ENCODE measurements around the gene ANXA1.
A peak's percentile ranks its signal among the peaks of the same experiment; 100 is the strongest.

The ANXA1 gene

DNA sequence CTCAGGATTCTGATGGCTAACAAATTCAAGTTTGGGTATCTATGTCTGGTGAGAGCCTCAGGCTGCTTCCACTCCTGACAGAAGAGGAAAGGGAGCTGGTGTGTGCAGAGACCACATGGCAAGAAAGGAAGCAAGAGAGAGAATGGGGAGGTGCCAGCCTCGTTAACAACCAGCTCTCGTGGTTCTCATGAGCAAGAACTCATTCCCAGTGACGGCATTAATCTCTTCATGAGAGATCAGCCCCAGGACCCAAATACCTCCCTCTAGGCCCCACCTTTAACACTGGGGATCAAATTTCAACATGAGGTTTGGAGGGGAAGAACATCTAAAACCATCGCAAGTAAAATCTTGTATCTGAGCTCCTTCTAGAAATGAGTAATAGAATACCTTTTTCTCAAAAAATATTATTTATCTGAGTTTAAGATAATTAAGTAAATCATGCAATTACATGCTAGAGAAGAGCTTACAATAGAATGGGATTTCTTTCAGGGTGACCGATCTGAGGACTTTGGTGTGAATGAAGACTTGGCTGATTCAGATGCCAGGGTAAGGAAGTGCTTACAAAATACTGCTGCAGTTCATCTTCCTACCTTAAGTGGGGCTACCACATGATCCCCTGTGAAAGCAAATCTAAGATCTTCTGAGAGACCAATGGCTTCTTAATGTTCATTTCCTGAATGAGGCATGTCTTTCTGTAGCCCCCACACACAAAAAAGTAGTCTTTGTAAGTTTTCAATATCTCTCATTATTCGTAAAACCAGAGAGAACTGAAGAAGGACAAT lies 11.5 kb downstream of the ANXA1 start:
- Histone ChIP-seq H3K27ac (no peak overlapping the region), H3K36me3 (replicated peaks) (peaks cover 89% of the 10 kb centered on the region), H3K4me3 (ENCODE audit: low read depth, low read length) (no peak overlapping the region), H3K27me3 (replicated peaks) (no peaks in the 10 kb centered on the region)
- in situ Hi-C loops (cut with HindIII; ENCODE audit: low pct_ligation_motif_present, low sequenced_read_pairs), result loop anchor here (25.0 kb wide), 1 partner anchor 301 kb away; no protein-coding TSS in a partner anchor
- TF ChIP-seq, protein P1, sequence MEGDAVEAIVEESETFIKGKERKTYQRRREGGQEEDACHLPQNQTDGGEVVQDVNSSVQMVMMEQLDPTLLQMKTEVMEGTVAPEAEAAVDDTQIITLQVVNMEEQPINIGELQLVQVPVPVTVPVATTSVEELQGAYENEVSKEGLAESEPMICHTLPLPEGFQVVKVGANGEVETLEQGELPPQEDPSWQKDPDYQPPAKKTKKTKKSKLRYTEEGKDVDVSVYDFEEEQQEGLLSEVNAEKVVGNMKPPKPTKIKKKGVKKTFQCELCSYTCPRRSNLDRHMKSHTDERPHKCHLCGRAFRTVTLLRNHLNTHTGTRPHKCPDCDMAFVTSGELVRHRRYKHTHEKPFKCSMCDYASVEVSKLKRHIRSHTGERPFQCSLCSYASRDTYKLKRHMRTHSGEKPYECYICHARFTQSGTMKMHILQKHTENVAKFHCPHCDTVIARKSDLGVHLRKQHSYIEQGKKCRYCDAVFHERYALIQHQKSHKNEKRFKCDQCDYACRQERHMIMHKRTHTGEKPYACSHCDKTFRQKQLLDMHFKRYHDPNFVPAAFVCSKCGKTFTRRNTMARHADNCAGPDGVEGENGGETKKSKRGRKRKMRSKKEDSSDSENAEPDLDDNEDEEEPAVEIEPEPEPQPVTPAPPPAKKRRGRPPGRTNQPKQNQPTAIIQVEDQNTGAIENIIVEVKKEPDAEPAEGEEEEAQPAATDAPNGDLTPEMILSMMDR (IDR thresholded peaks at IDR 0.05; ENCODE audit: low read depth, low read length, missing control alignments), result peak; percentile 7
- no peak for DNase-seq

DNA sequence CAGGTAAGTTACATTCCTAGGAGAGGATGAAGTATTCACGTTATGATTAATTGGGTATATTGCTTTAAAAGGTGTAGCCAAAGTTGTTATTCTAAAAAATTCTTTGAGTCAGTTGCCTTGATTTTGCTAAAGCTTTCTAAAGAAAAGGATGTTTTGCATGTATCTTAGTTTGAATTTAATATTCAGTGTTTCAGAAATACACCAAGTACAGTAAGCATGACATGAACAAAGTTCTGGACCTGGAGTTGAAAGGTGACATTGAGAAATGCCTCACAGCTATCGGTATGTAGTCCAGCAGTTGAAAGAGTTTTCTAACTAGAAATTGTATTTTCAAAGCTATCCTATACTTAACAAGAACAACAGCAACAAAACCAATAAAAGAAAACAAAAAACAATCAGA lies 14.2 kb downstream of the ANXA1 start:
- Histone ChIP-seq H3K36me3 (replicated peaks) (peaks cover 86% of the 10 kb centered on the region), H3K27me3 (replicated peaks) (no peaks in the 10 kb centered on the region), H3K4me3 (ENCODE audit: low read depth, low read length) (no peak overlapping the region), H3K27ac (no peak overlapping the region)
- in situ Hi-C loops (cut with HindIII; ENCODE audit: low pct_ligation_motif_present, low sequenced_read_pairs), result loop anchor here (25.0 kb wide), 1 partner anchor 304 kb away; no protein-coding TSS in a partner anchor
- DNase-seq, result no peak
- TF ChIP-seq, protein P1 (IDR thresholded peaks at IDR 0.05; ENCODE audit: low read depth, low read length, missing control alignments), result no peak

DNA sequence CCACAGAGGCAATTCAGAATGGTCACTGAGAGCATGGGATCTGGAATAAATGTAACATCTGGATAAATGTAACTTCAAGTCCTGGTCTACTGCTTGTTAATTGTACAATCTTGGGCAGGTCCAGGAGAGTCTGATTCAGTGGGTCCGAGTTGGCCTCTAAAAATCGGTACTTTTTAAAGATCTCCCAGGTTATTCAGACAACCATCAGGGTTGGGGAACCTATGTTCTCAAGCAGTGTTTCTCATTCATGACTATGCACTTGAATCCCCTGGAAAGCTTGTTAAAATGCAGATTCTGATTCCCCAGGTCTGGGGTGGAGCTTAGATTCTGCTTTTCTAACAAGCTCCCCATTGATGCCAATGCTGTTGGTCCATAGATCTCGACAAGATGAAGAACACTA lies 14.8 kb downstream of the ANXA1 start:
- H3K4me3 ChIP-seq (ENCODE audit: low read depth, low read length), result no peak overlapping the region
- H3K36me3 ChIP-seq (replicated peaks), result peaks cover 86% of the 10 kb centered on the region
- in situ Hi-C loops (cut with HindIII; ENCODE audit: low pct_ligation_motif_present, low sequenced_read_pairs), result loop anchor here (25.0 kb wide), 1 partner anchor 304 kb away; no protein-coding TSS in a partner anchor
- TF ChIP-seq, protein P1 (IDR thresholded peaks at IDR 0.05; ENCODE audit: low read depth, low read length, missing control alignments), result no peak
- no peak for DNase-seq
- no peak overlapping the region for H3K27ac ChIP-seq
- H3K27me3 ChIP-seq (replicated peaks), result no peaks in the 10 kb centered on the region

DNA sequence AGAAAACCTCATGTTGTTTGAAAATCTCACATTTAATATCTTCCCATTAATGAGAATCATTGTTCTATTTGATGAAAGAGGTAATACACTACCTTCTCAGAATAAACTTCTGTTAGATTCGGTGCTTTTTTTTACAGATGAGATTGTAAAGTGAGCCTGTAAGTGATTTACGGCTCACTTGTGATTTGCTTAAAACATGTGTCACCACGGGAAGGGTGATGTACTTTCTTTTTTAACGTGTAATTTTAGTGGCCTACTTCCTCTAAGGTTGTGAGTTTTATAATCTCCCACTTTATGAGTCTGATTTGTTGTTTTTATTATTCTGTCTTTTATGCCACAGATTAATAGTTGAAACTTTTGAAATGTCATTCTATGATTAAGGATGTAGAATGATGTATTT lies 15.9 kb downstream of the ANXA1 start:
- TF ChIP-seq, protein P1 (IDR thresholded peaks at IDR 0.05; ENCODE audit: low read depth, low read length, missing control alignments), result no peak
- Histone ChIP-seq H3K36me3 (replicated peaks) (peaks cover 80% of the 10 kb centered on the region), H3K4me3 (ENCODE audit: low read depth, low read length) (no peak overlapping the region), H3K27ac (no peak overlapping the region), H3K27me3 (replicated peaks) (no peaks in the 10 kb centered on the region)
- in situ Hi-C loops (cut with HindIII; ENCODE audit: low pct_ligation_motif_present, low sequenced_read_pairs), result loop anchor here (25.0 kb wide), 1 partner anchor 305 kb away; no protein-coding TSS in a partner anchor
- DNase-seq, result no peak

DNA sequence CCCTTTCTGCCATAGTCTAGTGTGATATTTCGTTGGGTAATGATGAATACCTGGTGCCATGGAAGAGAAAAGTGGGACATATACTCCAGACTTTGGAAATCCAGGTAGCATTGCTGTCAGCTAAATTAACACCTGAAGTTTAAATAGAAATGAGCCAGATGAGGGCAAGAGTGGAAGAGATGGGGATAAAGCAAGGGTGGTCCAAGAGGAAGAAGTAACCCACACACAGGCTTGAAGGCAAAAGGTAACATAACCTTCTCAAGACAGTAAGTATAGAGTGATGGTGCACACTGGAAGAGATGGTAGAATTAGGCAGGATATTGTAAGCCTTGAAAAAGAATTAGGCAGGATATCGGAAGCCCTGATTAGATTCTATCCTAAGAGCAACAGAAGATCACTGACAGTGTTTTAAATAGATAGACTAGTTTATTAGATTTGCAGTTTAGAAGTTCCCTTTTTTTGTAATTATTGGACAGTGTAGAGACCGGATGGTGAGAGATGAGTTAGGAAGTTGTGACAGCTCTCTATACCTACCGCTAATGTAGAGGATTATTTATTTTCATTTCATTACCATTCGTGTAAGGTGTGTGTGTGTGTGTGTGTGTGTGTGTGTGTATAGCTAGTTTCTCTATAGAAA lies 16.8 kb downstream of the ANXA1 start:
- H3K27me3 ChIP-seq (replicated peaks), result no peaks in the 10 kb centered on the region
- H3K27ac ChIP-seq, result no peak overlapping the region
- DNase-seq, result no peak
- H3K4me3 ChIP-seq (ENCODE audit: low read depth, low read length), result no peak overlapping the region
- peaks cover 72% of the 10 kb centered on the region for H3K36me3 ChIP-seq (replicated peaks)
- in situ Hi-C loops (cut with HindIII; ENCODE audit: low pct_ligation_motif_present, low sequenced_read_pairs), result loop anchor here (25.0 kb wide), 1 partner anchor 306 kb away; no protein-coding TSS in a partner anchor
- TF ChIP-seq, protein P1 (IDR thresholded peaks at IDR 0.05; ENCODE audit: low read depth, low read length, missing control alignments), result no peak

All from brain microvascular endothelial cell (primary cell).